Peyer's patch (tissue), 4 donors: Measurements from ENCODE around the gene GDF7. TPM values are rescaled to one million over a fixed set of nuclear protein-coding genes. Genes with fewer than 3 reads are reported as not detected.

ENCODE experiments used
- DNase-seq, 3 donors: peaks; one replicate each; pipeline ENCODE4 v3.0.0-alpha.2; 2017 to 2019
- H3K27ac ChIP-seq, 4 donors: fragments of 200-600 bp; sonication (generic); one replicate each; pipeline ENCODE4 v1.5.1; 2016 to 2019
- H3K27me3 ChIP-seq, 2 donors: fragments of 200-600 bp; sonication (generic); one replicate each; pipeline ENCODE4 v1.5.1; 2019
- H3K36me3 ChIP-seq, 3 donors: fragments of 200-600 bp; sonication (generic); one replicate each; pipeline ENCODE4 v1.5.1; 2016 to 2019
- H3K4me1 ChIP-seq, 4 donors: fragments of 200-600 bp; sonication (generic); one replicate each; pipeline ENCODE4 v1.5.1; 2016 to 2019
- H3K4me3 ChIP-seq, 4 donors: fragments of 200-600 bp; sonication (generic); 1 replicate in 3 of 4; 2 replicates in 1 of 4; pipeline ENCODE4 v1.5.1; 2016 to 2019; ENCODE audit warnings: mild to moderate bottlenecking in 1 of 4
- H3K9me3 ChIP-seq, 4 donors: fragments of 200-600 bp; sonication (generic); one replicate each; pipeline ENCODE4 v1.5.1; 2016 to 2019; ENCODE audit warnings: mild to moderate bottlenecking in 1 of 4
- POLR2A ChIP-seq, 2 donors: fragments of 450-650 bp; IDR thresholded peaks; one replicate each; pipeline ENCODE4 v1.5.1; 2017; ENCODE audit warnings: antibody characterized with exemption in 2 of 2, mild to moderate bottlenecking in 2 of 2, moderate library complexity in 2 of 2
- total RNA-seq, 4 donors: library from RNA; depleted of rRNA; stranded (reverse); fragments of >200 nt; gene quantifications; one replicate each; pipeline ENCODE4 v1.1.0, GENCODE V29; 2016
- TF ChIP-seq, protein P1 (sequence below), 6 experiments: fragments of 450-650 bp in 4 of 6; fragments of 200-600 bp in 2 of 6; sonication (generic) in 1 of 6; IDR thresholded peaks; one replicate each; pipeline ENCODE4 v1.5.1; 2017 to 2019; ENCODE audit warnings: antibody characterized with exemption in 6 of 6, mild to moderate bottlenecking in 3 of 6, moderate library complexity in 1 of 6

Gene GDF7
- total RNA-seq, 4 donors from 2014 or later, result 0.09 to 1.7 (median 0.38) TPM

DNA sequence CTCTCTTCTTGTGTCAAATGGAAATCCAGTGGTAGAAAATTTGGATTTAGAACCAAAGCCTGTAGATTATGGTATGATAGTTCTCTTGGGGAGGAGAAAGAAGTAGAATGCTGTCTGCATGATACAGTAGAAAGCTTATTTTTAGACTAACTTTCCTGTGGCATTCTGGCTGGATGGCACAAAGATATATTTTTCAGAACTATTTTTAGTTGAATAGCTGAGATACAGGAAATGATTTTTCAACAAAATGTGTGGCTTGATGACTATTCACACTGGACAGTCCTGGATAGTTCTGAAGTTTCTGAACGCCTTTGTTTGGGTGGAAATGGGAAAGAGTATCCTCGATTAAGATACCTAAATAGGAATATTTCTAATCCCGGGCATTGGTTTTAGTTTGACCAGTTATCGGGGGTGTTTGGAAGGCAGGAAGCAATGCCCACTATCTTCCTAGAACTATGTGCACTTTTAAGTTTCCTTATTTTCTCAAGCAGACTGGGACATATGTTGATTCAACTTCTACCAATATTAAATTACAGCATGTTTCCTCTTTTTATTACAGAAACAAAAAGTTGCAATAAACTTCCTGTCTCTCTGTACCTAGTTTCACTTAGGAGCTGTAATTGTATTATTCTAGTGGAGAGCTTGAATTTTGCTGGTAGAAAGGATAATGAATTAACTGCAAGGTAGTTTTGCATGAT, 32.1 kb downstream of the GDF7 start:
- Histone ChIP-seq H3K4me1 (no peaks in the 10 kb centered on the region), H3K27me3 (no peaks in the 10 kb centered on the region), H3K9me3 (no peaks in the 10 kb centered on the region), H3K4me3 (no peak overlapping the region), H3K27ac (no peak overlapping the region), H3K36me3 (no peaks in the 10 kb centered on the region)
- TF ChIP-seq, protein P1, sequence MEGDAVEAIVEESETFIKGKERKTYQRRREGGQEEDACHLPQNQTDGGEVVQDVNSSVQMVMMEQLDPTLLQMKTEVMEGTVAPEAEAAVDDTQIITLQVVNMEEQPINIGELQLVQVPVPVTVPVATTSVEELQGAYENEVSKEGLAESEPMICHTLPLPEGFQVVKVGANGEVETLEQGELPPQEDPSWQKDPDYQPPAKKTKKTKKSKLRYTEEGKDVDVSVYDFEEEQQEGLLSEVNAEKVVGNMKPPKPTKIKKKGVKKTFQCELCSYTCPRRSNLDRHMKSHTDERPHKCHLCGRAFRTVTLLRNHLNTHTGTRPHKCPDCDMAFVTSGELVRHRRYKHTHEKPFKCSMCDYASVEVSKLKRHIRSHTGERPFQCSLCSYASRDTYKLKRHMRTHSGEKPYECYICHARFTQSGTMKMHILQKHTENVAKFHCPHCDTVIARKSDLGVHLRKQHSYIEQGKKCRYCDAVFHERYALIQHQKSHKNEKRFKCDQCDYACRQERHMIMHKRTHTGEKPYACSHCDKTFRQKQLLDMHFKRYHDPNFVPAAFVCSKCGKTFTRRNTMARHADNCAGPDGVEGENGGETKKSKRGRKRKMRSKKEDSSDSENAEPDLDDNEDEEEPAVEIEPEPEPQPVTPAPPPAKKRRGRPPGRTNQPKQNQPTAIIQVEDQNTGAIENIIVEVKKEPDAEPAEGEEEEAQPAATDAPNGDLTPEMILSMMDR (IDR thresholded peaks at IDR 0.05), result no peak
- TF ChIP-seq POLR2A (IDR thresholded peaks at IDR 0.05), result no peak
- no peak for DNase-seq

GRCh38 chr2:20702563-20702962, 35.6 kb downstream of the GDF7 start:
- Histone ChIP-seq H3K4me1 (no peaks in the 10 kb centered on the region), H3K27me3 (no peaks in the 10 kb centered on the region), H3K9me3 (no peaks in the 10 kb centered on the region), H3K27ac (no peak overlapping the region), H3K4me3 (no peak overlapping the region), H3K36me3 (no peaks in the 10 kb centered on the region)
- TF ChIP-seq, protein P1 (IDR thresholded peaks at IDR 0.05), result no peak
- no peak for TF ChIP-seq POLR2A (IDR thresholded peaks at IDR 0.05)
- no peak for DNase-seq

DNA sequence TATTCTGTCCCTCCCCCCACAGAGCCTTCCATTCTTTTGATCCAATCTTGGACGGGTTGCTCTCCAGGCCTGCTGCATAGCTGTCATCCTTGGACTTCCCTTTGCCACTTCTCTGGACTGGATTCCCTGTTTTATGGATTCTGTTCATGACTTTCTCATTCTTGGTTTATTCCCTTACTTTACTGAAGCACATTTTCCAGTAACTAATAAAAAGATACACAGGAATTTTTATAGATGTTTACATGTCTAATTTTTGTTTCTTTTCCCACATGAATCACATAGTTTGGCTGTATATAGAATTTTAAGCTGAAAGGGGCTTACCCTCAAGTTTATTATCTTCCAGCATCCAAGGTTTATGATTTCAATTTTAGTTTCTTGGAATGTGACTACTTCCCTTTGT, 37.9 kb downstream of the GDF7 start:
- Histone ChIP-seq H3K4me1 (no peaks in the 10 kb centered on the region), H3K4me3 (no peak overlapping the region), H3K27me3 (no peaks in the 10 kb centered on the region), H3K36me3 (no peaks in the 10 kb centered on the region), H3K9me3 (no peaks in the 10 kb centered on the region), H3K27ac (no peak overlapping the region)
- no peak for DNase-seq
- TF ChIP-seq, protein P1 (IDR thresholded peaks at IDR 0.05), result no peak
- no peak for TF ChIP-seq POLR2A (IDR thresholded peaks at IDR 0.05)

DNA sequence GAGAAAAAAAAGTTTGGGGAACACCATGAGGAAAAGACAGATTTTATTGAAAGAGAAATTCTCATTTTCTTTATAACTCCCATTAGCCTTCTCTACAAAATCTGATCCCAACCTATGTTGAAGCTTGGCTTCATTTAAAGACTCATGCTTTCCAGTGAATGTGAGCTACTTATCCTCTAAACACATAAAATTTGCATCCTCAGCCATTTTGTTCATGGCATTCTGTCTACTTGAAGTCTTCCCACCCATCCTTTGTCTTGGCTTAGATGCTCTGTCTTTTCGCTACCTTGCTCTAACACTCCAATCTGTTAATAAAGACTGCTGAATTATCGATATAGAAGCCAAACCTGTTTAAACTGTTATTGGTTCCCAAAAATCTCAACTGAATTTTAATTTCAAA, 39.3 kb downstream of the GDF7 start:
- DNase-seq, result no peak
- H3K27me3 ChIP-seq, result no peaks in the 10 kb centered on the region
- H3K9me3 ChIP-seq, result no peaks in the 10 kb centered on the region
- H3K4me3 ChIP-seq, result no peak overlapping the region
- TF ChIP-seq, protein P1 (IDR thresholded peaks at IDR 0.05), result no peak
- no peak for TF ChIP-seq POLR2A (IDR thresholded peaks at IDR 0.05)
- H3K27ac ChIP-seq, result no peak overlapping the region
- no peaks in the 10 kb centered on the region for H3K4me1 ChIP-seq
- no peaks in the 10 kb centered on the region for H3K36me3 ChIP-seq

DNA sequence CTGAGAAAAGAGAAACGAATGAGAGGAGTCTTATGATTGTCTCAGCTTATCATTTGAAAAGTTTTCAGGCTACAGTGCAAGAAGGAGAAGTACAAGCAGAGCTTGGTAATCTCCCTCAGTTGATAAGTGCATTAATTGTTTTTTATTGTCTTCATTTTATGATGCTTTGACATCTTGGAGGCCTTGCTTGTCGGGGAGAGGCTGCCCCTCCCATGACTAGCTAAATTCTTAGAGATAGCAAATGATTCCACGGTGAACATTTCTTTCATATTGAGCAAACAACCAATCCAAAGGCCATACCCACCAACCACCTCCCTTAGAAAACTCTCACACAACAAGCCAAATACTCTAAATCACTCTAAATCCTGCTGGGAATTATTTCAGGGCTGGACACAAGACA, 39.8 kb downstream of the GDF7 start:
- Histone ChIP-seq H3K36me3 (peaks cover 0 to 5% (median 0%) of the 10 kb centered on the region in 3 donors), H3K27ac (no peak overlapping the region), H3K4me3 (no peak overlapping the region), H3K27me3 (no peaks in the 10 kb centered on the region), H3K9me3 (no peaks in the 10 kb centered on the region), H3K4me1 (no peaks in the 10 kb centered on the region)
- no peak for TF ChIP-seq POLR2A (IDR thresholded peaks at IDR 0.05)
- TF ChIP-seq, protein P1 (IDR thresholded peaks at IDR 0.05), result no peak
- DNase-seq, result no peak
